GDM1 (cell line): ENCODE measurements around the gene ASTN2.
"Not testable (repeated sequence)": the region's sequence is repeated elsewhere in the genome, so short reads cannot be mapped to it uniquely, and the experiment has no call there.

ENCODE experiments used
- DNase-seq: peaks from one replicate; lab custom pipeline; 2025; lab: John Stamatoyannopoulos, UW

The ASTN2 gene

GRCh38 chr9:116952436-116952810 is 462.4 kb downstream of the ASTN2 start:
- DNase-seq = no peak

DNA sequence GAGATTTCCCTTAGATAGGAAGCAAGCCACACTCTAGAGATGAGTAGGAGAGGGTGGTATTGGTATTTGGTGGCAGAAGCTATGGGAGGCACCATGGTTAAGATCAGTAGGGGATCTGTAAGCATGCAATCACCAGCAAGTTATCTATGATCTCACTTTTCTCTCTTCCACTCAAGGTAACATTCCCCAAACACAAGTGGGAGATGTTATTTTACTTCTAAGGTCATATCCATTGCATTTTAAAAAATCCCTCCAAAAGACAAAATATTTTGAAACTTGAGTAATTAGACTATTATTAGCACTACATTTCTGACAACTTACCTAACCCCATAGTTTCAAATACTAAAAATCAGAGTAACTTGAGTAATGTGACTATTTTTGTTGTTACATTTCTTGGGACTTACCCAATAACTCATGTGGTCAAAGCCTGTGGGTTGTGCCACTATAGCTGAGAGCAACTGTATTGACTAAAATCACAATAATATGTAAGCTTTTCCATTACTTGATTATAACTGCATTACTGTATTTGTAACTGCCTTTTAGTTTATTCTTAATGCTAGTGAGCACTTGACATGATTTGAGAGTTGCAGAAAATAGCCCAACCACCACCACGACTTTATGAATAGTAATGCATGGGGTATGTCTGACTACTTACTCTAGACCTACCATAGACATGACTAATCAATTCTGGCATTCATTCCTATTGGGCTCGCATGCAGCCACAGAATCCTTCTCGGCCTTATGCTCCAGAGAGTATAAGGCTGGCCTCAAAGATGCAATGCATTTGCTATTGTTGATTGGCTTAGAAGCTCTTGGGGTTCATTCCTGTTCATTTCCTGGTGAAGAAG is 463.0 kb downstream of the ASTN2 start:
- DNase-seq = no peak

DNA sequence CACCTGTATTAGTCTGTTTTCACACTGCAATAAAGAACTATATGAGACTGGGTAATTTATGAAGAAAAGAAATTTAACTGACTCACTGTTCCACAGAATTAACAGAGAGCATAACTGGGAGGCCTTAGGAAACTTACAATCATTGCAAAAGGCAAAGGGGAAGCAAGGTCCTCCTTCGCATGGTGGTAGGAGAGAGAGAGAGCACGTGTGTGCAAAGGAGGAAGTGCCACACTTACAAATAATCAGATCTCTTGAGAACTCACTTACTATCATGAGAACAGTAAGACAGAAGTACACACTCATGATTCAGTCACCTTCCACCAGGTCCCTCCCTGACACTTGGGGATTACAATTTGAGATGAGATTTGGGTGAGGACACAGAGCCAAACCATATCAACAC is 469.0 kb downstream of the ASTN2 start:
- no peak for DNase-seq

- DNase-seq = no peak
These were observed 469.9 kb downstream of the ASTN2 start for GRCh38 chr9:116944714-116945534.

GRCh38 chr9:116943970-116944369 is 470.9 kb downstream of the ASTN2 start:
- DNase-seq = no peak

DNA sequence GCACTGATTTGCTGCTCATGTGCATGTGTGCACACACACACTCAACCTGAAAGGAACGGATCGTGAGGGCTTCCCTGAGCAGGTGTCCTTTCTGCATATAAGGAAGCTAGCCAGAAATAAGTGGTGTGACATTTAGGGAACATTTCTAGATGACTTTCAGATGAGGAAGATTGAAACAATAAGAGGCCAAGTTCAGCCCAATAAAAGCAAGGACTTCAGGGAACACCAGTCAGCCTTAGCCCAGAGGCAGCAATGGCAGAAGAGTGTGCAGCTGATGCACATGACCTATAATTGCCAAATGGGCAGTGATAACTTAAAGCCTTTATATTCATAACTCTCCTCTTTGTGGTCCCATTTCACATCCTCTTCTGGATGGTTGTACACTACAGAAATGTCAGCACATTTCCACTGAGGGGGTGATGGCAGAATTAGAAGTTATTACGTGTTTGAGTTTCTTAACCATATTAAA is 472.2 kb downstream of the ASTN2 start:
- no peak for DNase-seq

DNA sequence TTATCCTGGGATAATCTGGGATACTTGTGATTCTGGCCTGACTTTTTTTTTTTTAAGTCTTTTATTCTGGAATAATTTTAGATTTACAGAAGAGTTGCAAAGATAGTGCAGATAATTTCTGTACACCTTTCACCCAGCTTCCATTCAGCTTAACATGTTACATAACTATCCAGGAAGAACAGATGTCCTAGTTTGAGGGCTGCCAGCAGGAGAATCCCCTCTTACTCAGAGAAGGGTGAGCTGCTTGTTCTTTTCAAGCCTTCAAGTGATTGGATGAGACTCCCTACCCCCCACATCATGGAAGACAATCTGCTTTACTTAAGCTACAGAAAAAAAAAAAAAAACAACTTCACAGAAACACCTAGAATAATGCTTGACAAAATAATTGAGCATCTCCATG is 473.6 kb downstream of the ASTN2 start:
- no peak for DNase-seq

DNA sequence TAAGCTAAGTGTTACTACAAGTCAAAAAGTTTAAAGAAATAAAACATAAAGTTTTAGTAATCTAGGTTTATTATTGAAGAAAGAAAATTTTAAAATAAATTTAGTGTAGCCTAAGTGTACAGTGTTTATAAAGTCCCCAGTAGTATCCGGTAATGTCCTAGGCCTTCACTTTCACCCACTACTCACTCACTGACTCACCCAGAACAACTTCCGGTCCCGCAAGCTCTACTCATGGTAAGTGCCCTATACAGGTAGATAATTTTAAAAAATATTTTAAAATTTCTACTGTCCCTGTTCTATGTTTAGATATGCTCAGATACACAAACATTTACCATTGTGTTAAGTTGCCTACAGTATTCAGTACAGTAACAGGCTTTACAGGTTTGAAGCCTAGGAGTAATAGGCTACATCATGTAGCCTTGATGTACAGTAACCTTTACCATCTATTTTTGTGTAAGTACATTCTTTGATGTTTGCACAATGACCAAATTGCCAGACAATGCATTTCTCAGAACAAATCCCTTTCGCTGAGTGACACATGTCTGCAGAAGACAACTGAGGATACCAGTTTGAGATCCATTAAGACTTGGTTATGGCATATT is 474.1 kb downstream of the ASTN2 start:
- no peak for DNase-seq

DNA sequence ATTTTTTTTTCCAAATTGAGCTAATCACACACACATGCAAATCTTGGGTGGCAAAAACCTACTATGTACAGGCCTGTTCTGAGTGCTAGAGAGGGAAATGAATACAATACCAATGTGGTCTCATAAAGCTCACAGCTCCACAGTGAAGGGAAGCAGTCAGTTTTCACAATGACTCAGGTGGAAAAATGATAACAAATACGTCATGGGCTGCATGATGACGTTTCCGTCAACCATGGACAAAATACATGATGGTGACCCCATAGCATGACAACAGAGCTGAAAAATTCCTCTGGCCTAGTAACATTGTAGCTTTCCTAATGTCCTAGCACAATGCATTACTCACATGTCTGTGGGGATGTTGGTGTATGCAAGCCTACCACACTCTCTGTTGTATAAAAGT is 475.2 kb downstream of the ASTN2 start:
- no peak for DNase-seq

- no peak for DNase-seq
These were observed 475.7 kb downstream of the ASTN2 start for GRCh38 chr9:116939161-116939560.

GRCh38 chr9:116937361-116937760 is 477.5 kb downstream of the ASTN2 start:
- no peak for DNase-seq

- no peak for DNase-seq
These were observed 479.5 kb downstream of the ASTN2 start for GRCh38 chr9:116935149-116935897.

GRCh38 chr9:116934131-116934530 is 480.7 kb downstream of the ASTN2 start:
- DNase-seq = no peak

DNA sequence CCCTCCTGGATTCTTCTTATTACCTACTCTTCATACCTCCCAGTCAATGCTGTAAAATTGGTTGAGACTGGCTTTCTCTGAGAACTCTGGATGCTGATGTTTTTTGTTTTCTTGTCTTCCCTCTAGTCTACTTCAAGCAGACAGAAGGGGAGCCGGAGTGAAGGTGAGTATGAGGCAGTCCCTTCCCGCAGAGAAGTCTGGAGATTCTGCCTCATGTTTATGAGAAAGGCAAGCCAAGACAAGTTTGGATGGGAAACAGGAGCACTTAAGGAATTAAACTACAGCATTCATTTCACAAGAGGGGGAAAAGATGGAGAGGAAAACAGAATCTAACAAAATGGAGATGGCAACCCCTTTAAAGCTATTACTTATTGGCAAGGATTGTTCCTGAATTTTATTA is 481.6 kb downstream of the ASTN2 start:
- no peak for DNase-seq

DNA sequence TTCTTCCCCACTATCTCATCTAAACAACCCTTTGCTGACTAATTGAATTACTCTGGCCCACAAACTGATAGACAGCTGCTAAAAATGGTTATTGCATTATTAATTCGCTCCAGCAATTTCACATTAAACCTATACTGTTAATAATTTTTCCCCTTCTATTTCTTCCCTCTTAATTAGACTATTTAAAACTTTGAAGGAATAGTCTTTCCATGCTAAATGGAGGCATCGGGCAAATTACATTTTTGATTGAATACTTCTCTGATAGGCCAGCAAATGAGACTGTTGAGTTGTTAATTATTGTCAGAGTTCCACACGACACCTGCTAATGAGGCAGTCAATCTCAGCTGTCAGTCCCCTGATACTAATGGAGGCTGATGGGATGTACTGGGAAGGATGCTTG is 485.2 kb downstream of the ASTN2 start:
- no peak for DNase-seq

DNA sequence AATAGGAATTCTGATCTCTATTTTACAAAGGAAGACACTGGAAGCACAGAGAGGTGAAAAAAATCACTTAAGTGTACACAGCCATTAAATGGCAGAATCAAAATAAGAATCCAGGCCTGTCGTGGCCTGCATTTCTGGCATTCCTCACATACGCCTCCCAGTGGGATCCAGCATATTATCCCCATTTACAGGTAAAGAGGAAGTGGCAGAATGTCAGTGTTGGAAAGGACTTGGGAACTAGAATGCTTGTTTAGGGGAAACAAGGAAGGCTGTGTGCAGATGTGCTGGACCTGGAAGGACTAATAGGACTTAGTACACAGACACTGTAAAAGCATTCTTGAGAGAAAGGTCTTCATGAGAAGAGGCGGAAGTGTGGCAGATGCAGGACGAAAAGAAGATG is 486.0 kb downstream of the ASTN2 start:
- no peak for DNase-seq

GRCh38 chr9:116928289-116928688 is 486.6 kb downstream of the ASTN2 start:
- no peak for DNase-seq

GRCh38 chr9:116927726-116928125 is 487.1 kb downstream of the ASTN2 start:
- no peak for DNase-seq

GRCh38 chr9:116925121-116925520 is 489.7 kb downstream of the ASTN2 start:
- no peak for DNase-seq

DNA sequence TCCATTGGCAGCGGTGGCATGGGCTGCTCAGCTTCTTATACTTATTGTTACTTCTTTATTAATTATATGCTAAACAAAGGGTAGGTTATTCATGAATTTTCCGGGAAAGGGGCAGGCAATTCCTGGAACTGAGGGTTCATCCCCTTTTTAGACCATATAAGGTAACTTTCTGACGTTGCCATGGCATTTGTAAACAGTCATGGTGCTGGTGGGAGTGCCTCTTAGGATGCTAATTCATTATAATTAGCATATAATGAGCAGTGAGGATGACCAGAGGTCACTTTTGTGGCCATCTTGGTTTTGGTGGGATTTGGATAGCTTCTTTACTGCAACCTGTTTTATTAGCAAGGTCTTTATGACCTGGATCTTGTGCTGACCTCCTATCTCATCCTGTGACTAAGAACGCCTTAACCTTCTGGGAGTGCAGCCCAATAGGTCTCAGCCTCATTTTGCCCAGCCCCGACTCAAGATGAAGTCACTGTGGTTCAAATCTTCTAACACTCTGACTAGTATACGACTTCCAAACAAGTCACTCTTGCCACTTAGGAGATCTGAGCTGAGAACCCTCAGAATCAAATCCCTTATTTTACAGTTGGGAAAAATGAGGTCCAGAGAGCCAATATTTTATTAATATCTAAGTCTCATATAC is 490.3 kb downstream of the ASTN2 start:
- DNase-seq = no peak

GRCh38 chr9:116917895-116918508 is 496.9 kb downstream of the ASTN2 start:
- DNase-seq = not testable (repeated sequence)
